NCI-H748 (cell line): ENCODE data around the gene TAF3.

Experiments
- DNase-seq: peaks from one replicate; lab custom pipeline; 2025; ENCODE audit not compliant: unreplicated experiment; lab: John Stamatoyannopoulos, UW

TAF3 gene

GRCh38 chr10:8054494-8055407, 236.4 kb downstream of the TAF3 start, which contains the start of gene GATA3:
TSS of gene GATA3 (plus strand) at chr10:8054688. CDS start at chr10:8055656, 968 bp downstream.
- DNase-seq, result peak; percentile 4

- DNase-seq, result no peak
Measured at GRCh38 chr10:8055420-8056349, 237.4 kb downstream of the TAF3 start.

DNA sequence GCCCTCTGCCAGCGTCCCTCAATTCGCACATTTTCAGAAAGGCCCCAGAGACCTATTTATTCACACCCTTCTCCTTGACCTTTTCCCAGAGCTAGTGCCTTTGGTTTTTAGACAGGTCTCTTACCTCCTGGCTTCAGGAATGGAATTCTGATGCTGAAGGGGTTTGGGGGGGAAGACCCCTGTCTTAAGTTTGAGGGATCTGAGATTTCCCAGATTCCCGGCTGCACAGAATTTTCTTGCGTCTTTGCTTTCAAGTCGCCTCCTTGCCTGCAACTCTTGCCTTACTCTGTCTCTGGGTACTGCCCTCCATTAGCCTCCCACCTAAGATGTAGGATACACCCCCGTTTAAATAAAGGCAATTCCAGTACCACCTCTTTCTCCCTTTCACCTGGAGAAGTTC, 238.1 kb downstream of the TAF3 start:
- DNase-seq, result no peak

GRCh38 chr10:8056871-8057331, 238.6 kb downstream of the TAF3 start:
- no peak for DNase-seq

DNA sequence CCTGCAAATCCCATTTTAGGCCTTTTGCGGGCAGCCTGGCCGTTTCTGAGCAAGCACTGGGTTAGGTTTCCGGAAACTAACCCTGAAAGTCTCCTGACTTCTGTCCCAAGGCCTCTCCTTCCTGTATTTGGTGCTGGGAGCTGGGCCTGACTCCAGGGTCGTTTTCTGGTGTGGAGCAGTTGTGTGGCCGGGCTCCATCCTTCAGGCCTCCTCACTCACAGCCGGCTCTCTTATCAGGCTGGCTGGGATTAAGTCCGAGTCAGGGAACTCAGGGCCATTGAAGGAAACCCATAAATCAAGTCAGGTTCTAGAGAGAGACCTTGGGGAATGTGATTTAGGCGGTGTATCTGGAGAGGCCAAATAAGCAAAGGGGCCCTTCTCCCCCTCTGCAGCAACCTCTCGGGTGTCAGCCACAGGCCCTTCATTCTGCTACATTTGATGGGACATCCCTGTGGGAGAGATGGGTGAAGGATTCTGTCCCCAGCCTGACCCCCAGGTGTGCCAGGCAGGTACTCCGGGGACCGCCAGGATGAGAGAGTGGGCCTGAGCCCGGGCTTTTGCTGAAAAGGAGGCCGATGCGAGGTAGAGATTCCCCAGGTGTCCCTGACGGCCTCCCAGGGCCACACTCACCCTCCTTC, 239.4 kb downstream of the TAF3 start:
- no peak for DNase-seq

DNA sequence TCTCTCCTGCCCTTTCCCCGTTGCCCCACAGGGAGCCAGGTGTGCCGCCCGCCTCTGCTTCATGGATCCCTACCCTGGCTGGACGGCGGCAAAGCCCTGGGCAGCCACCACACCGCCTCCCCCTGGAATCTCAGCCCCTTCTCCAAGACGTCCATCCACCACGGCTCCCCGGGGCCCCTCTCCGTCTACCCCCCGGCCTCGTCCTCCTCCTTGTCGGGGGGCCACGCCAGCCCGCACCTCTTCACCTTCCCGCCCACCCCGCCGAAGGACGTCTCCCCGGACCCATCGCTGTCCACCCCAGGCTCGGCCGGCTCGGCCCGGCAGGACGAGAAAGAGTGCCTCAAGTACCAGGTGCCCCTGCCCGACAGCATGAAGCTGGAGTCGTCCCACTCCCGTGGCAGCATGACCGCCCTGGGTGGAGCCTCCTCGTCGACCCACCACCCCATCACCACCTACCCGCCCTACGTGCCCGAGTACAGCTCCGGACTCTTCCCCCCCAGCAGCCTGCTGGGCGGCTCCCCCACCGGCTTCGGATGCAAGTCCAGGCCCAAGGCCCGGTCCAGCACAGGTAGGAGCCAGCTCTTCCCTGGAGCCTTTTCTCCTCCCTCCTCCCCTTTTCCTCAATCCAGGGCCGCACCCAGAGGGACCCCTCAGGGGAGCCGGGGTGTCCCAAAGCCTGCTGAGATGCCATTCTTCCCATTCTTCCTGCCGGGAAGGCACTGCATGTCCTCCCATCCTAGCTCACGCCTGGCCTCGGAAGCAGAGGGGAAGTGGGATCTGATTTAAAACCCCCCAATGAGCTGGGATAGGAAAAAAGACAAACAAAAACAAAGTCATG, 240.2 kb downstream of the TAF3 start:
- no peak for DNase-seq

GRCh38 chr10:8059191-8059936, 241.1 kb downstream of the TAF3 start:
- no peak for DNase-seq

DNA sequence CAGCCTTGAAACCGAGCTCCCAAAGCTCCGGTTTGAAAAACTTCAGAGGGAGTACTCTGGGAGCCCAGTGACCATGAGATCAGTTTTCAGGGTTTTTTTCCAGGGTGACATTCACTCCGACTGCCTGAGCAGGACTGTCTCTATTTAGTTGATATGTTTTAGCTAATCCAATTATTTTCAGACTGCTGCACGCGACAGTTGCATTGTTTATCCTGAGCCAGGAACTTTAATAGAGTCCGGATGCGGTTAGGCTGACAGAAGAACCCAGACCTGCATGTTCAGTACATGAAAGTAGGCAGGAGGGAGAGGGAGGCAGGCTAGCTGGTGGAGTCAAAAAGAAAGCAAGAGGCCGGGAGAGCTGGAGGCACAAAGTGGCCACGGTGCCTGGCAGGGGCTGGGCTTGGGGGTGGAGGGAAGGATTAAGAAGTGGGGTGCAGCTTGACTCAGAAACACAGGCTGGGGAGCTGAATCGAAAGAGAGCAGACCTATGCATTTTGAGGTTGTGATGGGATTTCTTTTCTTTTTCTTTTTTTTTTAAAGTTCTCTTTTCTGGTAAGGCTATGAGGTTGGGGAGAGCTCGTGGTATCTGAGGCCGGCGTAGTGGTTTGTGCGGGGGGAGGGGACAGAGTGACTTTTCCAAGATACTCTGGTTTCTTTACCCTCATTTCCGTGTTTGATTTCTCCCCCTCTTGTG, 241.9 kb downstream of the TAF3 start:
- DNase-seq, result no peak

DNA sequence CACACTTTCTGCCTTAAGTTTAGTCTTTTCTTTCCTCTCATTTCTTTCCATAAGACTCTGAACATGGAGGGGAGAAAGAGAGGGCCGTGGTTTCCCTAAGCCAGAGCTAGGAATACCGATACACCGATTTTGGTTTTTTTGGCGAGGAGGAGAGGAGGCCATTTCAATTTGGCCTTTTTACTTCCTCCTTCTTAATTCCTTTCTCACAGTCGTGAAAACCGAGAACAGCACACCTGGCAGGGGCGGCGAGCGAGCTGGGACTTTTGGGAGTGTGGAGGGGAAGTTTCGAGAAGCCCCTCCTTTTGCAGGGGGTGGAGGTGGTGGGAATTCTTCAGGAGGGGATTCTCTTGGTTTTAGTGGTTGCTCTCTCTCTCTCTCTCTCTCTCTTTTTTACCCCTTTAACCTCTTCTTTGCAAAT, 242.4 kb downstream of the TAF3 start:
- no peak for DNase-seq

DNA sequence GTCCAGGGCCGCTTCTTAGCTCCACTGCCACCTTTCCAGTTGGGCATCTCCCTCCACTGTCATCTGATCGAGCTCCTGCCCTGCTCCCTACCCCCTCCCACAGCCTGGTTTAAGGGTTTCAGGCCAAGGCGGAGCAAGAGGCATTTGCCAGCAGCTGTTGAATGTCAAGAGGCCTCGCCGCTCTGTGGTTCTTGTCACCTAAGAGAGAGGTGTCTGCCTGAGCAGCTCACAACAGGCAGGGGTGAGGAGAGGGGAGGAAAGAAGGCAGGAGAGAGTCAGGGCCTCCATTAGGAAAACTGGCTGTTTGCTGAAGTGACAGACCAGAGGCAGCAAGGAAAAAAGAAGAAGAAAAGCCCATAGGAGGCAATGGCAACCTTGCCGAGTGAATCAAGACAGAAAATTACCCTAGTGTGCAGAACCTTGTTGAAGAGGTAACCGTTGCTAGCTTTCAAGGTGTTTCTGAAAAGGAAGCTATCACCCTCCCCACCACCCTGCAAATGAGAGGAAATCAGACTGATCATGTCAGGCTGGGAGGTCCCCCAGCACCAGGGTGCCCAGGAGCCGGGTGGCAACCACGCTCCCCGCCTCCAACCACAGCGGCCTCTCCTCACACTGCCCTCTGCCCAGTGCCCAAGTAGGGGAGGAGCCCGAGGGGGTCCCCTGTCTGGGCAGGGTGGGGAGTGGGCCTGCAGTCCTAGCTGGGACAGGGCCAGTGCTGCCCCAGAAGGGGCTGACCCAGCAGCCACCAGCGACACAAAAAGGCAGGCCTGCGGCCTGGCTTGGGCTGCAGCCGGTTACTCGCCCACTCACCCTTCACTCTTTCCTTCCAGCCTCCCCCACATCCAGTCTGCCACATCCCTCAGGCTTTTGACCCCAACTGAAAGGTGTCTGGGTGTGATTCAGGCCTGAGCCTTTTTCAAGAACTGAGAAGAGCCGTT, 243.2 kb downstream of the TAF3 start:
- DNase-seq, result no peak

DNA sequence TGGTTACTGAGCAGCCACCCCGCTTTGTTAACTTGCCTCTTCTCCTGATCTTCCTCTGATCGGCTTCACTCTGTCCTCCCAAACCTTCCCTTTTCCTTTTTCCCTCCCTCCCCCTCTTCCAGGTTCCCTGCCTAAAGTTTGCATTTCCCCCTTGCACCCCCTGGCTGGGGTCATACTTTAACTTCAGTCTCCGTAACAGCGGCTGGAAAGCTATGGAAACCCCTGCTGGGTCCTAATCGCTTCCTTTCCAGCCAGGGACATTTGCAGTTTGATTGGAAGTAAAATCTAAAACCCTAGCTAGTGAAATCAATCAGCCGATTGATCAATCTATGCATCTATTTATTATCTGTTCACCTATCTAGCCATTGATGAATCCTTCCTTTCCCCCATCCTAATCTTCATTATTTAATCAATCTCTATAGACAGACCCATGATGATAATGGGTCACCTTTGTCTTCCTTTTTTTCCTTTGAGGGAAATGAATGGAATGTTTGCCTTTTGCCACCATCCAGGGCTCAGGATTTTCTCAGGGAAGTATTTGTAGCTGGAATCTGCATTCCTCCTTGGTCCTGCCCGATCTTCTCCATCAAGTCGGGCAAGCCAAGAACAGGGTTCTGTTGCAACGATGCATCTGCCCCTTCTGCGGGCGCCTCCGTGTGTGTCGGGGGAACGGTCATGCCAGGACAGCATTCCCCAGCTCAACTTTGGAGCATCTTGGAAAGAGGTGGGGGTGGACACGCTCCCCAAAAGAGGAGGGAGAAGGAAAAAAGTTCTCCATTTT, 245.0 kb downstream of the TAF3 start:
- no peak for DNase-seq

DNA sequence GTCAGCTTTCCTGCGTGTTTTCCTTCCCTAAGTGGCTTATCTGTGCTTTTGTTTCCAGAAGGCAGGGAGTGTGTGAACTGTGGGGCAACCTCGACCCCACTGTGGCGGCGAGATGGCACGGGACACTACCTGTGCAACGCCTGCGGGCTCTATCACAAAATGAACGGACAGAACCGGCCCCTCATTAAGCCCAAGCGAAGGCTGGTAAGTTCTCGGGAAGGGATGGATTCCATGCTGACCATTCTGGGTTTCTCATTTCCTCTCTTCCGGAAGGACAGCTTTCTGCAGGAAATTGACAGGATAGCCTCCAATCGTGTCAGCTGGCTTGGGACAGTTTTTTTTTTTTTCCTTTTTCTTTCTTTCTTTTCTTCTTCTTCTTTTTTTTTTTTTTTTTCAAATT, 245.6 kb downstream of the TAF3 start:
- no peak for DNase-seq

GRCh38 chr10:8064436-8064835, 246.1 kb downstream of the TAF3 start:
- DNase-seq, result no peak

DNA sequence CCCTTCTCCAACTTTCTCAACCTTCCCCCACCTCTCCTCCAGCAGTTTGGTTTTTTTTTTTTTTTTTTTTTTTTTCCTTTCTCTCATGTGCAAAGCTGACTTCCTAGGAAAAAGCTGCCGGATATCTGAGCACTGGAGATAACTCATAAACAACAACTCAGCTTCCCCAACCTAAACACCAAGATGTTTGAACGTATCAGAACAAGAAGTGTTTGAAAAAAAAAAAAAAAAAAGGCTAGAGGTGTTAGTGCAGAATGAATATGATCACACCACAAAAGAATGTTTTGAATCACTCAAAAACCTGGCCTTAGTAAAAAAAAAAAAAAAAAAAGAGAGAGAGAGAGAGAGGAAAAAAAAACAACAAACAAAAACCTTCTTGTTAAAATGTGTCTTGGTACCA, 247.3 kb downstream of the TAF3 start:
- DNase-seq, result no peak

DNA sequence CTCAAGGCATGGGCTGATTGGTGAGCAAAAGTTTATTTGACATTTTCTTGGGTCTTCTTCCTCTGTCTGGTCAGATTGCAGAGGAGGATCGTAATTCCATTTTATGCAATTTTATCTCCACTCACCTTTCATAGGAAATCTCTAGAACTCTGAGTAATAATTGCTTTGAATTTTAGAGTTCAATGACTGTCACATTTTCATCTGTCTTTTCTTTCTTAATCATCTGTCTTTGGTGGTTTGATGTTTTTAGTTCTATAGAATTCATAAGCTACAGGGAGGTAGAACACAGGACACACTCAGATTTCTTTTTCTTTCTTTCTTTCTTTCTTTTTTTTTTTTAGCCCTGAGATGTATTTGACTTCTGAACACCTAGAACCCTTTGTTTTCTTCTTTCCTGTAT, 247.8 kb downstream of the TAF3 start:
- no peak for DNase-seq
